ENCODE data around the gene MAEA. TPM values are rescaled to one million over a fixed set of nuclear protein-coding genes. Genes with fewer than 3 reads are reported as not detected.

Gene MAEA
- total and polyA plus RNA-seq, 9 of the 15 experiments (the other 6 are each of a cell fraction or from before 2014, with no cell fraction given), result 2.1 to 86.5 (median 45.0) TPM

DNA sequence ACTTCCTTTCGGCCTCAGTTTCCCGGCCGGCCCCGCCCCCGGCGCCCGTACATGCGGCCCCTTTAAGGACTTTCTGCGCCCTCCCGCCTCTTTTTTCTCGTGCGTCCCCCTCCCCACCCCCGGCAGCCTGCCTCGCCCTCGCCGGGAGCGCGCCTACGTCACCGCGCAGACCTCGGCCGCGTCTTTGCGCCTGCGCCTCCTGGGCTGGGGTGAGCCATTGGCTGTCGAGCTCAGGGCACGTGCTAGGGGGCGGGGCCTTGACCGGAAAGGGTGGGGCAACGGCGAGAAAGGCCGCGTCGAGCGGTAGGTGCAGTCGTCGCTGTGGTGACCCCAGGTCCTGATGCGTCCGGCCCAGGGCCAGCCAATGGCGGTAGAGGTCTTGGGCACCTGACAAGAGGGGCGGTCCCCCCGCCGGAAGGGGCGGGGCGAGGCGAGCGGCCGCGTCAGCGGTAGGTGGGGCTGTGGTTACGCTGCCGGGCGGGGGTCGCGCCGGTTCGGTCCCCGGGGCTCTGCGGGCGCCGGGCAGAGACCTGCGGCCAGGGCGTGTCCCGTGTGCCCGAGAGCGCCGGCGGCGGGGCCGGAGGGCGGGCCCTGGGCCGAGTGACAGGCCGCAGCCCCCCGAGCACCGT lies 57.2 kb downstream of the MAEA start, which contains the start of gene UVSSA (continued):
- peak in 1 of 2 experiments; percentile 69; a peak in 2 of 4 replicates for TF ChIP-seq SRF (CRISPR knock-in tag; IDR thresholded peaks at IDR 0.05)
- 0 out of 2 replicates have a peak, but pooled peaks have one; percentile 39 for TF ChIP-seq TARDBP (IDR thresholded peaks at IDR 0.05)
- no peak for TF ChIP-seq PHB2 (IDR thresholded peaks at IDR 0.05; ENCODE audit: low read depth)
- TF ChIP-seq, protein P1, sequence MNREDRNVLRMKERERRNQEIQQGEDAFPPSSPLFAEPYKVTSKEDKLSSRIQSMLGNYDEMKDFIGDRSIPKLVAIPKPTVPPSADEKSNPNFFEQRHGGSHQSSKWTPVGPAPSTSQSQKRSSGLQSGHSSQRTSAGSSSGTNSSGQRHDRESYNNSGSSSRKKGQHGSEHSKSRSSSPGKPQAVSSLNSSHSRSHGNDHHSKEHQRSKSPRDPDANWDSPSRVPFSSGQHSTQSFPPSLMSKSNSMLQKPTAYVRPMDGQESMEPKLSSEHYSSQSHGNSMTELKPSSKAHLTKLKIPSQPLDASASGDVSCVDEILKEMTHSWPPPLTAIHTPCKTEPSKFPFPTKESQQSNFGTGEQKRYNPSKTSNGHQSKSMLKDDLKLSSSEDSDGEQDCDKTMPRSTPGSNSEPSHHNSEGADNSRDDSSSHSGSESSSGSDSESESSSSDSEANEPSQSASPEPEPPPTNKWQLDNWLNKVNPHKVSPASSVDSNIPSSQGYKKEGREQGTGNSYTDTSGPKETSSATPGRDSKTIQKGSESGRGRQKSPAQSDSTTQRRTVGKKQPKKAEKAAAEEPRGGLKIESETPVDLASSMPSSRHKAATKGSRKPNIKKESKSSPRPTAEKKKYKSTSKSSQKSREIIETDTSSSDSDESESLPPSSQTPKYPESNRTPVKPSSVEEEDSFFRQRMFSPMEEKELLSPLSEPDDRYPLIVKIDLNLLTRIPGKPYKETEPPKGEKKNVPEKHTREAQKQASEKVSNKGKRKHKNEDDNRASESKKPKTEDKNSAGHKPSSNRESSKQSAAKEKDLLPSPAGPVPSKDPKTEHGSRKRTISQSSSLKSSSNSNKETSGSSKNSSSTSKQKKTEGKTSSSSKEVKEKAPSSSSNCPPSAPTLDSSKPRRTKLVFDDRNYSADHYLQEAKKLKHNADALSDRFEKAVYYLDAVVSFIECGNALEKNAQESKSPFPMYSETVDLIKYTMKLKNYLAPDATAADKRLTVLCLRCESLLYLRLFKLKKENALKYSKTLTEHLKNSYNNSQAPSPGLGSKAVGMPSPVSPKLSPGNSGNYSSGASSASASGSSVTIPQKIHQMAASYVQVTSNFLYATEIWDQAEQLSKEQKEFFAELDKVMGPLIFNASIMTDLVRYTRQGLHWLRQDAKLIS (CRISPR knock-in tag; IDR thresholded peaks at IDR 0.05), result 0 out of 2 replicates have a peak, but pooled peaks have one; percentile 14
- no peak for TF ChIP-seq BDP1 (IDR thresholded peaks at IDR 0.05; ENCODE audit: insufficient read depth, insufficient read length)
- TF ChIP-seq U2AF2 (optimal IDR thresholded peaks at IDR 0.05; ENCODE audit: low read depth, low read length), result no peak
- TF ChIP-seq HSF4 (CRISPR knock-in tag; IDR thresholded peaks at IDR 0.05; ENCODE audit: borderline replicate concordance), result no peak
- TF ChIP-seq PHF21A (IDR thresholded peaks at IDR 0.05; ENCODE audit: borderline replicate concordance, low read depth), result no peak
- TF ChIP-seq ZNF175 (CRISPR knock-in tag; IDR thresholded peaks at IDR 0.05; ENCODE audit: low read depth), result no peak
- TF ChIP-seq, protein P2, sequence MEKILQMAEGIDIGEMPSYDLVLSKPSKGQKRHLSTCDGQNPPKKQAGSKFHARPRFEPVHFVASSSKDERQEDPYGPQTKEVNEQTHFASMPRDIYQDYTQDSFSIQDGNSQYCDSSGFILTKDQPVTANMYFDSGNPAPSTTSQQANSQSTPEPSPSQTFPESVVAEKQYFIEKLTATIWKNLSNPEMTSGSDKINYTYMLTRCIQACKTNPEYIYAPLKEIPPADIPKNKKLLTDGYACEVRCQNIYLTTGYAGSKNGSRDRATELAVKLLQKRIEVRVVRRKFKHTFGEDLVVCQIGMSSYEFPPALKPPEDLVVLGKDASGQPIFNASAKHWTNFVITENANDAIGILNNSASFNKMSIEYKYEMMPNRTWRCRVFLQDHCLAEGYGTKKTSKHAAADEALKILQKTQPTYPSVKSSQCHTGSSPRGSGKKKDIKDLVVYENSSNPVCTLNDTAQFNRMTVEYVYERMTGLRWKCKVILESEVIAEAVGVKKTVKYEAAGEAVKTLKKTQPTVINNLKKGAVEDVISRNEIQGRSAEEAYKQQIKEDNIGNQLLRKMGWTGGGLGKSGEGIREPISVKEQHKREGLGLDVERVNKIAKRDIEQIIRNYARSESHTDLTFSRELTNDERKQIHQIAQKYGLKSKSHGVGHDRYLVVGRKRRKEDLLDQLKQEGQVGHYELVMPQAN (IDR thresholded peaks at IDR 0.05; ENCODE audit: borderline replicate concordance), result no peak
- TF ChIP-seq KDM4B (IDR thresholded peaks at IDR 0.05; ENCODE audit: borderline replicate concordance in 2 of 2, low read depth in 1 of 2), result 0 out of 4 replicates have a peak, but pooled peaks of 1 of the 2 experiments have one; percentile 13
- TF ChIP-seq ZNF766 (CRISPR knock-in tag; conservative IDR thresholded peaks at IDR 0.05), result no peak
- TF ChIP-seq, protein P3, sequence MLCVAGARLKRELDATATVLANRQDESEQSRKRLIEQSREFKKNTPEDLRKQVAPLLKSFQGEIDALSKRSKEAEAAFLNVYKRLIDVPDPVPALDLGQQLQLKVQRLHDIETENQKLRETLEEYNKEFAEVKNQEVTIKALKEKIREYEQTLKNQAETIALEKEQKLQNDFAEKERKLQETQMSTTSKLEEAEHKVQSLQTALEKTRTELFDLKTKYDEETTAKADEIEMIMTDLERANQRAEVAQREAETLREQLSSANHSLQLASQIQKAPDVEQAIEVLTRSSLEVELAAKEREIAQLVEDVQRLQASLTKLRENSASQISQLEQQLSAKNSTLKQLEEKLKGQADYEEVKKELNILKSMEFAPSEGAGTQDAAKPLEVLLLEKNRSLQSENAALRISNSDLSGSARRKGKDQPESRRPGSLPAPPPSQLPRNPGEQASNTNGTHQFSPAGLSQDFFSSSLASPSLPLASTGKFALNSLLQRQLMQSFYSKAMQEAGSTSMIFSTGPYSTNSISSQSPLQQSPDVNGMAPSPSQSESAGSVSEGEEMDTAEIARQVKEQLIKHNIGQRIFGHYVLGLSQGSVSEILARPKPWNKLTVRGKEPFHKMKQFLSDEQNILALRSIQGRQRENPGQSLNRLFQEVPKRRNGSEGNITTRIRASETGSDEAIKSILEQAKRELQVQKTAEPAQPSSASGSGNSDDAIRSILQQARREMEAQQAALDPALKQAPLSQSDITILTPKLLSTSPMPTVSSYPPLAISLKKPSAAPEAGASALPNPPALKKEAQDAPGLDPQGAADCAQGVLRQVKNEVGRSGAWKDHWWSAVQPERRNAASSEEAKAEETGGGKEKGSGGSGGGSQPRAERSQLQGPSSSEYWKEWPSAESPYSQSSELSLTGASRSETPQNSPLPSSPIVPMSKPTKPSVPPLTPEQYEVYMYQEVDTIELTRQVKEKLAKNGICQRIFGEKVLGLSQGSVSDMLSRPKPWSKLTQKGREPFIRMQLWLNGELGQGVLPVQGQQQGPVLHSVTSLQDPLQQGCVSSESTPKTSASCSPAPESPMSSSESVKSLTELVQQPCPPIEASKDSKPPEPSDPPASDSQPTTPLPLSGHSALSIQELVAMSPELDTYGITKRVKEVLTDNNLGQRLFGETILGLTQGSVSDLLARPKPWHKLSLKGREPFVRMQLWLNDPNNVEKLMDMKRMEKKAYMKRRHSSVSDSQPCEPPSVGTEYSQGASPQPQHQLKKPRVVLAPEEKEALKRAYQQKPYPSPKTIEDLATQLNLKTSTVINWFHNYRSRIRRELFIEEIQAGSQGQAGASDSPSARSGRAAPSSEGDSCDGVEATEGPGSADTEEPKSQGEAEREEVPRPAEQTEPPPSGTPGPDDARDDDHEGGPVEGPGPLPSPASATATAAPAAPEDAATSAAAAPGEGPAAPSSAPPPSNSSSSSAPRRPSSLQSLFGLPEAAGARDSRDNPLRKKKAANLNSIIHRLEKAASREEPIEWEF (CRISPR knock-in tag; IDR thresholded peaks at IDR 0.05), result no peak
